ENCODE results near the gene KCNG2. TPM values are rescaled to one million over a fixed set of nuclear protein-coding genes. Genes with fewer than 3 reads are reported as not detected.

KCNG2 gene
- total RNA-seq, 2 donors from 2014 or later: not detected

DNA sequence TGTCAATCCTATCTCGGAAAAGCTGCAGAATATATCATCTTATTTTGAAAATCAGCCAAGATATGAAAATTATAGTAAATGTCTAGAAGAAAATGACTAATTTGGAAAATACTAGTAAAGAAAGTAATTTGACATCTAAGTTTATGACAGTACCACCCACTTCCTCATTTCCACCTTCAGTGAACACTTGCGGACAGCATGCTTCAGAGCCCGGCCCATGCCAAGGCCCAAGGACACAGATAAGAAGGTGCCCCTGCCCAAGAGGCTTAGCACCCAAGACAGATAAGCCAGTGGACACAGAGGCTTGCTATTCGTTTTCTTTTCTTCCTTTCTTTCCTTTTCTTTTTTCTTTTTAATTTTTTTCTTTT is 4.8 kb upstream of the KCNG2 start:
- H3K4me1 ChIP-seq: peaks cover 0 to 16% of the 10 kb centered on the region in 2 donors
- H3K27me3 ChIP-seq: peaks cover 6 to 14% of the 10 kb centered on the region in 2 donors
- no peak for DNase-seq (ENCODE audit: low spot score)
- H3K36me3 ChIP-seq: no peaks in the 10 kb centered on the region
- H3K4me3 ChIP-seq: no peak overlapping the region
- H3K27ac ChIP-seq: no peak overlapping the region
- H3K9me3 ChIP-seq: no peaks in the 10 kb centered on the region
- TF ChIP-seq CTCF (IDR thresholded peaks at IDR 0.05): no peak

DNA sequence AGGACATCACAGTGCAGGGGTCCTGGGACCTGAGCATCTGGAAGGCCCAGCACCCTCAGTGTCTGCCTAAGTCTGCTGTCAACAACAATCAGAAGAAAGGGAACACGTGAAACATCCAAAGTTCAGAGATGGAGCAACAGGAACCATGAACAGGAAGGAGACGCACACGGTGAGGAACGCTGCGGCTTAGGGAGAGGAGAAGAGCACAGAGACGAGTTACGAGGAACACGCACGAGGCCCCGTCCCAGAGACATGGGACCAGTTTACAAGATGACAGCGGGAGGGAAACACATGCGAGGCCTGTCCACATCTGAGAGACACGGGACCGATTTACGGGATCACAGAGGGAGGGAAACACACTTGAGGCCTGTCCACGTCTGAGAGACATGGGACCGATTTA is 2.9 kb upstream of the KCNG2 start:
- no peak for DNase-seq (ENCODE audit: low spot score)
- Histone ChIP-seq H3K27ac (no peak overlapping the region), H3K4me3 (no peak overlapping the region), H3K9me3 (no peaks in the 10 kb centered on the region), H3K4me1 (peaks cover 0 to 24% of the 10 kb centered on the region in 2 donors), H3K27me3 (peaks cover 0 to 12% of the 10 kb centered on the region in 2 donors), H3K36me3 (no peaks in the 10 kb centered on the region)
- no peak for TF ChIP-seq CTCF (IDR thresholded peaks at IDR 0.05)

DNA sequence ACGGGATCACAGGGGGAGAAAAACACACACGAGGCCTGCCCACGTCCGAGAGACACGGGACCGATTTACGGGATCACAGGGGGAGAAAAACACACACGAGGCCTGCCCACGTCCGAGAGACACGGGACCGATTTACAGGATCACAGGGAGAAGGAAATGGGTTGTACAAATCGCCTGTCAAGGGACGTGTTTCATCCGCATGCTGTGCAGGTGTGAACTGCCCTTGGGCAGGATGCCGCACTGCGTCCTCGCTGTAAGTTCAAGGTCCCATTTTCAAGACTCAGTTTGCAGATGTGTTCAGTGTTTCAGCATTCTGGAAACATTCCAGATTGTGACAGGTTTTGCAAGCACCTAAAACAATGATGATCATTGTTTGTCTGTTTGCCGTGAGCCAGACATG is 2.3 kb upstream of the KCNG2 start:
- H3K36me3 ChIP-seq: no peaks in the 10 kb centered on the region
- no peak for TF ChIP-seq CTCF (IDR thresholded peaks at IDR 0.05)
- H3K27me3 ChIP-seq: peaks cover 0 to 12% of the 10 kb centered on the region in 2 donors
- H3K27ac ChIP-seq: no peak overlapping the region
- no peaks in the 10 kb centered on the region for H3K9me3 ChIP-seq
- no peak overlapping the region for H3K4me3 ChIP-seq
- H3K4me1 ChIP-seq: peaks cover 0 to 24% of the 10 kb centered on the region in 2 donors
- no peak for DNase-seq (ENCODE audit: low spot score)

- no peak for TF ChIP-seq CTCF (IDR thresholded peaks at IDR 0.05)
- H3K4me3 ChIP-seq: no peak overlapping the region
- no peak overlapping the region for H3K27ac ChIP-seq
- DNase-seq (ENCODE audit: low spot score): no peak
- H3K27me3 ChIP-seq: peaks cover 0 to 12% of the 10 kb centered on the region in 2 donors
- H3K4me1 ChIP-seq: peaks cover 0 to 24% of the 10 kb centered on the region in 2 donors
- no peaks in the 10 kb centered on the region for H3K36me3 ChIP-seq
- no peaks in the 10 kb centered on the region for H3K9me3 ChIP-seq
Observed at GRCh38 chr18:79796016-79796415, 1.7 kb upstream of the KCNG2 start.

DNA sequence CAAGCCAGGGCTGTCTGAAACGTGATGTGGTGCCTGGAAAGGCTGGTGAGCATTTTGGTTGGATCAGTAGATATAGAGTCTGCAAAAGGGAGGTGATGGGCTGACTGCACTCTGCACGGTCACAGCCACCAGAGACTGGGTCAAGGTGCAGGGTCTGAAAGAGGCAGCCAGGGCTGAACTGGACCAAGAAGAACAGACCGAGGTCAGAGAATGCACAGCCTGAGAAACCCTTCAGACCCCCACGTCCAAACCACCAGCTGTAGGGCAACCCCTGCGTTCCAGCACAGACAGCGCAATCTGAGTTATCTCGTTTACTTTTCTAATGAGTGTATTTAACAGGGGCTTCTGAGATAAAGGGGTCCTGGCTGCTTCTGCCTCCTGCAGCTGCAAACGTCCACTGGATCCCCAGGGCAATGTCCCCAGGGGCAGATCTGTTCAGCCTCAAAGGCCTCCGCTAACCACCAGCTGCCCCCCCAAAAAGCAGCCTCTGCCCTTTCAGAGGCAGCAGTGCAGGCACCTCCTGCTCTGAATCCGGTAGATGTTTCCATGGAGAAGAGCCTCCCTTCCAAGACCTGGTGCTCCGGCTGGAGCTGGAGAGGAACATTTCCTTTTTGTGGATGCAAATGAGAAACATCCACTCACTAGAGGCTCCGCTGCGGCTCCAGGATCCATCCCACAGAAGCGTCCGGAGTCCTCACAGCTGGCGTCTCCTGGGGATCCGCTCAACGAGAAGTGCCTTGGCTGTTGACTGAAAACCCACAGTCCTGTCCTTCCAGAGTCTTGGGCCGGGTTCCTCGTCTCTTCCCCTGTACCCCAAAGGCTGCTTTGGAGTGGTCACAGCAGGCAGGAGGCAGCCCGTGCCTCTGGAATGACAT is 970 bp upstream of the KCNG2 start:
- H3K4me1 ChIP-seq: peaks cover 0 to 24% of the 10 kb centered on the region in 2 donors
- no peaks in the 10 kb centered on the region for H3K9me3 ChIP-seq
- no peak for TF ChIP-seq CTCF (IDR thresholded peaks at IDR 0.05)
- no peaks in the 10 kb centered on the region for H3K36me3 ChIP-seq
- peaks cover 0 to 12% of the 10 kb centered on the region in 2 donors for H3K27me3 ChIP-seq
- no peak overlapping the region for H3K4me3 ChIP-seq
- DNase-seq (ENCODE audit: low spot score): no peak
- no peak overlapping the region for H3K27ac ChIP-seq
